Measurements from ENCODE around the gene AXL.

- TF ChIP-seq CTCF (IDR thresholded peaks at IDR 0.05; ENCODE audit: low read depth, low read length, poor library complexity, severe bottlenecking) (no peak), EZH2phosphoT487 (IDR thresholded peaks at IDR 0.05; ENCODE audit: borderline replicate concordance, low read length) (no peak)
Measured at GRCh38 chr19:41217741-41218140, 1.3 kb upstream of the AXL start.

All from DOHH2 (cell line).